Mesenchymal stem cell (in vitro differentiated cells and primary cell): ENCODE data around the gene LIMA1.

Source experiments
- DNase-seq: peaks from one replicate; pipeline ENCODE4 v3.0.0-alpha.2; 2013
- H2AFZ ChIP-seq: one replicate; pipeline ENCODE4 v1.6.1; 2013; ENCODE audit warnings: low read depth, mild to moderate bottlenecking, control low read depth, inconsistent platforms, low read length, moderate library complexity
- H2AK5ac ChIP-seq: 2 replicates; pipeline ENCODE4 v1.6.1; 2013; ENCODE audit warnings: low read length, moderate library complexity, mild to moderate bottlenecking, inconsistent platforms; ENCODE audit not compliant: severe bottlenecking
- H2BK120ac ChIP-seq: one replicate; pipeline ENCODE4 v1.6.1; 2013; ENCODE audit warnings: low read depth, mild to moderate bottlenecking, inconsistent platforms, low read length, moderate library complexity
- H2BK12ac ChIP-seq, 2 experiments: one replicate each; pipeline ENCODE4 v1.6.1; 2013; ENCODE audit warnings: inconsistent platforms in 2 of 2, low read length in 2 of 2, mild to moderate bottlenecking in 2 of 2, moderate library complexity in 2 of 2, control low read depth in 1 of 2
- H2BK15ac ChIP-seq: one replicate; pipeline ENCODE4 v1.6.1; 2013; ENCODE audit warnings: mild to moderate bottlenecking, low read depth, inconsistent platforms; ENCODE audit not compliant: poor library complexity, severe bottlenecking
- H2BK5ac ChIP-seq: 2 replicates; pipeline ENCODE4 v1.6.1; 2013; ENCODE audit warnings: low read depth, mild to moderate bottlenecking, low read length, control low read depth, inconsistent platforms; ENCODE audit not compliant: poor library complexity, severe bottlenecking
- H3K14ac ChIP-seq, 2 experiments: one replicate each; pipeline ENCODE4 v1.6.1; 2013; ENCODE audit warnings: inconsistent platforms in 2 of 2, low read length in 2 of 2, control low read depth in 1 of 2, mild to moderate bottlenecking in 1 of 2, moderate library complexity in 1 of 2
- H3K18ac ChIP-seq, 2 experiments: one replicate each; pipeline ENCODE4 v1.6.1; 2013; ENCODE audit warnings: inconsistent platforms in 2 of 2, low read length in 2 of 2, control low read depth in 1 of 2, low read depth in 1 of 2, mild to moderate bottlenecking in 1 of 2
- H3K23ac ChIP-seq, 2 experiments: one replicate each; pipeline ENCODE4 v1.6.1; 2013; ENCODE audit warnings: inconsistent platforms in 2 of 2, low read length in 2 of 2, mild to moderate bottlenecking in 2 of 2, moderate library complexity in 2 of 2, control low read depth in 1 of 2
- H3K27ac ChIP-seq: 2 replicates; pipeline ENCODE4 v1.5.1; 2013; ENCODE audit warnings: mild to moderate bottlenecking, moderate library complexity, low read length, control low read depth, inconsistent platforms; ENCODE audit not compliant: poor library complexity, severe bottlenecking
- H3K27me3 ChIP-seq, 2 experiments: 2 replicates each; pipeline versions ENCODE4 v1.6.1 to v1.7.0; 2013; ENCODE audit warnings: low read length in 2 of 2, mild to moderate bottlenecking in 2 of 2, moderate library complexity in 2 of 2, control low read depth in 1 of 2, inconsistent platforms in 1 of 2; ENCODE audit not compliant: control insufficient read depth in 1 of 2, insufficient read depth in 1 of 2
- H3K36me3 ChIP-seq, 2 experiments: 2 replicates each; pipeline versions ENCODE4 v1.6.1 to v1.7.0; 2013; ENCODE audit warnings: low read length in 2 of 2, control low read depth in 1 of 2, inconsistent platforms in 1 of 2, low read depth in 1 of 2, mild to moderate bottlenecking in 1 of 2; ENCODE audit not compliant: insufficient read depth in 2 of 2, control insufficient read depth in 1 of 2
- H3K4ac ChIP-seq, 2 experiments: one replicate each; pipeline ENCODE4 v1.6.1; 2013; ENCODE audit warnings: inconsistent platforms in 2 of 2, low read length in 2 of 2, mild to moderate bottlenecking in 2 of 2, moderate library complexity in 2 of 2, control low read depth in 1 of 2, low read depth in 1 of 2
- H3K4me1 ChIP-seq: 2 replicates; pipeline ENCODE4 v1.6.1; 2013; ENCODE audit warnings: low read depth, low read length, control low read depth; ENCODE audit not compliant: control insufficient read depth, insufficient read depth
- H3K4me2 ChIP-seq: 2 replicates; pipeline ENCODE4 v1.6.1; 2013; ENCODE audit warnings: low read length, mild to moderate bottlenecking, inconsistent platforms; ENCODE audit not compliant: poor library complexity, severe bottlenecking
- H3K4me3 ChIP-seq, 2 experiments: 2 replicates each; pipeline versions ENCODE4 v1.5.1 to v1.7.0; 2013; ENCODE audit warnings: low read length in 2 of 2, mild to moderate bottlenecking in 2 of 2, control low read depth in 1 of 2, low read depth in 1 of 2; ENCODE audit not compliant: insufficient read depth in 1 of 2
- H3K79me1 ChIP-seq: replicated peaks from 2 replicates; pipeline ENCODE4 v1.6.1; 2013; ENCODE audit warnings: mild to moderate bottlenecking, control low read depth, low read length, inconsistent platforms; ENCODE audit not compliant: poor library complexity, severe bottlenecking
- H3K9ac ChIP-seq: 2 replicates; pipeline ENCODE4 v1.7.0; 2013; ENCODE audit warnings: mild to moderate bottlenecking, low read length, moderate library complexity
- H3K9me3 ChIP-seq: 2 replicates; pipeline ENCODE4 v1.7.0; 2013; ENCODE audit warnings: mild to moderate bottlenecking, low read length; ENCODE audit not compliant: control insufficient read depth
- H4K8ac ChIP-seq: one replicate; pipeline ENCODE4 v1.6.1; 2013; ENCODE audit warnings: inconsistent platforms, mild to moderate bottlenecking, low read length, moderate library complexity
- H4K91ac ChIP-seq: one replicate; pipeline ENCODE4 v1.6.1; 2013; ENCODE audit warnings: mild to moderate bottlenecking, low read length, inconsistent platforms
- WGBS: methylation state at CpG from one replicate; pipeline ENCODE4 v1.1.7; 2013; ENCODE audit warnings: mixed read lengths; 5-methylcytosine and 5-hydroxymethylcytosine counted together

LIMA1 gene

DNA sequence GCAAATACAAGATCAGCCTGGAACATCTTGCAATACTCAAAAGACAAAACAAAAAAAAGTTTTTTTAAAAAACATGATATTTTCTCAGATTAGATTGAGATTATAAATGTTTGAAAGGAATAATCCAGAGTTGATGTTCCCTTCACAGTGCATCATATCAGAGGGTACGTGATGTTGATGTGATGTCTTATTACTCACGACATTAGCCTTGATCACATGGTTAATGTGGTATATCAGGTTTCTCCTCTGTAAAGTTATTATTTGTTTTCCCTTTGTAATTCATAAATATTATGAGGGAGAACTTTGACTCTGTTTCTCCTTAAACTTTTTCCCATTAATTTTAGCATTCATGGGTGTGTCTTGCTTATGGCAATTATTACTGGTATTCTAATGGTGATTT, 26.6 kb downstream of the LIMA1 start:
- Histone ChIP-seq H3K4ac (no peak overlapping the region), H3K27me3 (no peaks in the 10 kb centered on the region), H4K91ac (no peak overlapping the region), H3K9me3 (no peaks in the 10 kb centered on the region), H3K27ac (no peak overlapping the region), H3K36me3 (no peaks in the 10 kb centered on the region), H3K4me1 (peaks cover 2% of the 10 kb centered on the region), H3K4me3 (no peak overlapping the region), H4K8ac (no peak overlapping the region), H2BK12ac (no peak overlapping the region), H3K14ac (no peak overlapping the region), H2BK5ac (no peak overlapping the region), H3K9ac (no peak overlapping the region), H3K79me1 (no peaks in the 10 kb centered on the region), H2AK5ac (no peak overlapping the region), H3K4me2 (no peak overlapping the region), H2AFZ (no peak overlapping the region), H3K18ac (no peak overlapping the region), H3K23ac (no peak overlapping the region), H2BK15ac (no peak overlapping the region), H2BK120ac (no peak overlapping the region)
- 91% methylated on average over 1 of the region's 2 CpGs for WGBS
- DNase-seq, result no peak

DNA sequence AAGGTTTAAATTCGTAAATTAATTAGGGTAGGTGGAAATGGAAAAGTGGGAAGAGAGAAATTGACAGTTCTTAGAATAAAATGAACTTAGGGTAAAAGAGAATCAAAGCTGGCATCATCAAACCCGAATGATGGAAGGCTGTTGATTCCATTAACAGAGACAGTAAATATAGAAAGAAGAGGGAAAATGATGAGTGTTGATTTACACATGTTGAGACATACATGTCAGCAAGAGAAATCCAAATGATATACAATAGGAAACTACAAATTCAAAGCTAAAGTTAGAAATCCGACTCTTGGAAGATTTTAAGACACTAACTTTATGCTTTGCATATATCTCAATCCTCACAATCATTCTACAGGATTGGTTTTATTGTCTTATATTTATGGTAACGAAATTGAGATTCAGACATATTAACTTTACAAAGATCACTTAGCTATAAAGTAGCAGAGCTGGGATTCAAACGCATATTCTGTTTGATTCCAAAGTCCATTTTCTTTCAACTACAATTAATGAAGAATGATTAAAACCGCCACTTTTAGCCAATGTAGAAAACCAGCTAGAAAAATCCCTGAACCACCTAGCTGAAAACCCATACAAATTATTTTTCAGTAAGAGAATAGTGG, 30.2 kb downstream of the LIMA1 start:
- H3K4me2 ChIP-seq, result no peak overlapping the region
- peaks cover under 1% of the 10 kb centered on the region for H3K4me1 ChIP-seq
- no peak for DNase-seq
- no peaks in the 10 kb centered on the region for H3K9me3 ChIP-seq
- no peak overlapping the region for H4K91ac ChIP-seq
- H3K4ac ChIP-seq, result no peak overlapping the region
- H2AK5ac ChIP-seq, result no peak overlapping the region
- no peak overlapping the region for H3K23ac ChIP-seq
- peaks cover 0 to 2% of the 10 kb centered on the region in 2 experiments for H3K36me3 ChIP-seq
- H2BK120ac ChIP-seq, result no peak overlapping the region
- H2BK5ac ChIP-seq, result no peak overlapping the region
- no peaks in the 10 kb centered on the region for H3K79me1 ChIP-seq
- no peak overlapping the region for H2BK12ac ChIP-seq
- no peak overlapping the region for H3K27ac ChIP-seq
- 99% methylated on average over 4 of the region's 6 CpGs for WGBS
- no peak overlapping the region for H4K8ac ChIP-seq
- H2BK15ac ChIP-seq, result no peak overlapping the region
- no peak overlapping the region for H2AFZ ChIP-seq
- H3K18ac ChIP-seq, result no peak overlapping the region
- H3K4me3 ChIP-seq, result no peak overlapping the region
- no peak overlapping the region for H3K9ac ChIP-seq
- H3K14ac ChIP-seq, result no peak overlapping the region
- no peaks in the 10 kb centered on the region for H3K27me3 ChIP-seq

- no peak overlapping the region for H3K27ac ChIP-seq
- no peak overlapping the region for H4K91ac ChIP-seq
- H3K4me1 ChIP-seq, result peaks cover 8% of the 10 kb centered on the region
- H2BK5ac ChIP-seq, result no peak overlapping the region
- no peak overlapping the region for H2AFZ ChIP-seq
- peak overlapping the region in 1 of 2 experiments; percentile 54 for H3K18ac ChIP-seq
- no peaks in the 10 kb centered on the region for H3K79me1 ChIP-seq
- no peaks in the 10 kb centered on the region for H3K9me3 ChIP-seq
- H3K9ac ChIP-seq, result no peak overlapping the region
- WGBS, result 45% methylated on average over 3 of the region's 6 CpGs
- H4K8ac ChIP-seq, result no peak overlapping the region
- H3K4me3 ChIP-seq, result no peak overlapping the region
- no peaks in the 10 kb centered on the region for H3K27me3 ChIP-seq
- no peak overlapping the region for H2BK15ac ChIP-seq
- no peak overlapping the region for H3K23ac ChIP-seq
- H3K36me3 ChIP-seq, result peaks cover 0 to 5% of the 10 kb centered on the region in 2 experiments
- no peak overlapping the region for H3K14ac ChIP-seq
- peak overlapping the region; percentile 34 for H2BK120ac ChIP-seq
- DNase-seq, result peak; percentile 81
- H3K4me2 ChIP-seq, result no peak overlapping the region
- H2BK12ac ChIP-seq, result no peak overlapping the region
- no peak overlapping the region for H2AK5ac ChIP-seq
- H3K4ac ChIP-seq, result no peak overlapping the region
Measured at GRCh38 chr12:50251619-50252252, 31.6 kb downstream of the LIMA1 start.

- Histone ChIP-seq H3K36me3 (peaks cover 0 to 14% of the 10 kb centered on the region in 2 experiments), H3K4me3 (no peak overlapping the region), H3K18ac (peak overlapping the region in 1 of 2 experiments; percentile 5), H3K14ac (no peak overlapping the region), H3K27me3 (no peaks in the 10 kb centered on the region), H2AK5ac (no peak overlapping the region), H2BK12ac (peak overlapping the region in 1 of 2 experiments; percentile 78), H3K9ac (peak overlapping the region; percentile 33), H3K4ac (no peak overlapping the region), H3K27ac (no peak overlapping the region), H2AFZ (no peak overlapping the region), H2BK120ac (no peak overlapping the region), H3K79me1 (no peaks in the 10 kb centered on the region), H2BK5ac (no peak overlapping the region), H3K23ac (no peak overlapping the region), H2BK15ac (no peak overlapping the region), H4K8ac (no peak overlapping the region), H3K9me3 (no peaks in the 10 kb centered on the region), H3K4me2 (no peak overlapping the region), H4K91ac (no peak overlapping the region), H3K4me1 (peaks cover 8% of the 10 kb centered on the region)
- no peak for DNase-seq
- 100% methylated on average over 4 of the region's 5 CpGs for WGBS
Measured at GRCh38 chr12:50249464-50250182, 33.7 kb downstream of the LIMA1 start.
